ENCODE measurements around the gene DDB1.

Gene DDB1

GRCh38 chr11:61354208-61354607, 21.3 kb upstream of the DDB1 start:
- no peak for DNase-seq

GRCh38 chr11:61353131-61354067, 20.5 kb upstream of the DDB1 start:
- no peak for DNase-seq

DNA sequence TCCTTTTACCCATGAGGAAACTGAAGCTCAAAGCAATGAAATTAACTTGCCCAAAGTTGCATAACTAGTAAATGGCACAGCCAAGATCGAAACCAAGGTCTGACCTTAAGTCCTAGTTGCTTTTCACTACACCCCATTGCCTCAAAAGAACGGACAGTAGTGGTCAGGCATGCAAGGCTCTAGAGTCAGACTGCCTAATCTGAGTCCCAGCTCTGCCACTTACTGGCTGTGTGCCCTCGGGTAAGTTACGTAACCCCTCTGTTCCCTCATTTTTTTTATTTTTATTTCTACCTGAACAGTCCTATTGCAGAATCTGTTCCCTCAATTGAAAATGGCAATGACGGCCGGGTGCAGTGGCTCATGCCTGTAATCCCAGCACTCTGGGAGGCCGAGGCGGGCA, 19.1 kb upstream of the DDB1 start:
- DNase-seq, result no peak

- no peak for DNase-seq
Measured at GRCh38 chr11:61350803-61351202, 17.9 kb upstream of the DDB1 start.

- no peak for DNase-seq
Measured at GRCh38 chr11:61350336-61350735, 17.4 kb upstream of the DDB1 start.

GRCh38 chr11:61349916-61350315, 17.0 kb upstream of the DDB1 start:
- DNase-seq, result no peak

DNA sequence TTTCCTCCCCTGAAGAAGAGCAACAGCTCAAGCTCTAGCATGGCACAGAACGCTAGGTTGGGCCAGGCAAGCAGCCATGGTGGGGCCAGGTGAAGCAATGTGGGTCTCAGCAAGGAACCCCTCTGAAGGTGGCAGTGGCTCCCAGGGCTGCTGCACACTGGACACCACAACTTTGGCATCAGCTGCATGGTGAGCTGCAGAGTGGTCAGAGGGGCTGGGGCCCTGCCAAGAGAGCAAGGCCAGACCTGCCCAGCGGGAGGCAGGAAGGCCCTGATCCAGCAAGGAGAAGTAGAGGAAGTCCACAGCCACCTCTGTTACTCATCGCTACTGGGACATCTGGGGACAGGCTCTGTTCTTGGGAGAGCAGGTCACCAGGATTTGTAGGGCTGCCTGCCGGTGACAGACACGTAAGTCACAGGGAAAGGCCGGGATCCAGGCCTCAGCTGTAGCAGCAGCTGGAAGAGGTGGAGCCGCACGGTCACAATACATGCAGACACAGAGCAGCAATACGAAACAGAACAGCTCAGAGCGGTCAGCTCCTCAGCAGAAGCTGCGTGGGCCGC, 16.4 kb upstream of the DDB1 start:
- DNase-seq, result no peak

DNA sequence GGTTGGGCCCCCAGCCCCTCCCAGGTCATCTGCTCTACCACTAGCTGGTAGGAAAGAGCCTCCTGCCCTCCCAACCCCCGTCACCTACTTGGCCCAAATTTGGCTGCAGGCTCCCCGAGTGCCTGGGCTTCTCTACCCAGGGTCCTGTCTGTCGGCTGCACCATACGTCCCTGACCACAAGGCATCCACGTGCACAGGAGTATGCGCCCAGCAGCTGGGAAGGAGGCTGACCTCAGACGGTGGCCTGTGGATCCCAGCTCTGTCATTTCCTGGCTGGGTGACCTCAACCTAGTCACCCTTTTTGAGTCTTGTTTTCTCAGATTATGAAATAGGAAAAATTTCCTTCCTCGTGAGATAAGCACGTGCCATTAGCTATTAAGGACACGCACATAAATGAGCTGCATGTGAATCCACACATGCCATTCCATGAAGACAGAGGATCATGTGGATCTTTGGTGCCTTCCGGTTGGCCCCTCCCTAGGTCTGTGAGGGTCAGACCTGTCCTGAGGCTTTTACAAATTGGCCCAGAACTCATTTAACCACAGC, 15.1 kb upstream of the DDB1 start:
- no peak for DNase-seq

- no peak for DNase-seq
Measured at GRCh38 chr11:61345954-61346843, 13.3 kb upstream of the DDB1 start.

DNA sequence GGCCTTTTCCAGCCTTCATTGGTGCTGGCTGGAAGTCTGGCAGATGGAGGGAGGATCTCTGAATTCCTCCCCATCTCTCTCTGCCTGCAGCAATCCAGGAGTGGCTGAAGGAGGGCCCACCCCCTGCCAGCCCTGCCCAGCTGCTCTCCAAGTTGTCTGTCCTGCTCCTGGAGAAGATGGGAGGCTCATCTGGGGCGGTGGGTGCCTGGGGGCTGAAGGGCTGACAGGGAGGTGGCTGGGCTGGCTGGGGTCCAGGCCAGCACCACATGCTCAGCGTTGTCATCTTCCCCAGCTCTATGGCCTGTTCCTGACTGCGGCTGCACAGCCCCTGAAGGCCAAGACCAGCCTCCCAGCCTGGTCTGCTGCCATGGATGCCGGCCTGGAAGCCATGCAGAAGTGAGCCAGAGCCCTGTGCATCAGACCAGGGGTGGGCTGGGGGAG, 12.3 kb upstream of the DDB1 start:
- DNase-seq, result no peak

GRCh38 chr11:61343792-61344745, 11.2 kb upstream of the DDB1 start:
- DNase-seq, result no peak

DNA sequence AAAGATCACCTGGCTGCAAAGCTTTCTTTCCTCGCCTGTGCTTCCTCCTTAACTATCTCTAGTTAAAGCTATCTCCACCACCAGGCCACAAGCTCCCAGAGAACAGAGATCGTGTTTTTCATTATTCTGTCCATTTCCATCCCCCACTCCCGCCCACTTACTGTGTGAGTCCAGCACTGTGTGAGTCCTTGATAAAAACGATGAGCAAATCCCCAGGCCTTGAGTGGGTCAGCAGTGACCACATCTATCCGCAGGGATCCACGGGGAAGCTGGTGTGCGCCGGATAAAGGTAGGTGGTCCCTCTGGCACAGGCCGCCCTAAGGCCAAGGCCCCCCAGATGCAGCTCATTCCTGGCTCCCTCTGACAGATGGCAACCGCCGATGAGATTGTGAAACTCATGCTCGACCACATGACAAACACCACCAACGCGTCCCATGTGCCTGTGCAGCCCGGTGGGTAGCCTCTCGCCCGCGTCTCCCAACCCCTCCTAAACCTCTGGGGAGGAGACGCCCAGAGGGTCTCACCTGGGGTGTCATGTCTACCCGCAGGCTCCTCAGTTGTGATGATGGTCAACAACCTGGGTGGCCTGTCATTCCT, 9.4 kb upstream of the DDB1 start:
- no peak for DNase-seq

DNA sequence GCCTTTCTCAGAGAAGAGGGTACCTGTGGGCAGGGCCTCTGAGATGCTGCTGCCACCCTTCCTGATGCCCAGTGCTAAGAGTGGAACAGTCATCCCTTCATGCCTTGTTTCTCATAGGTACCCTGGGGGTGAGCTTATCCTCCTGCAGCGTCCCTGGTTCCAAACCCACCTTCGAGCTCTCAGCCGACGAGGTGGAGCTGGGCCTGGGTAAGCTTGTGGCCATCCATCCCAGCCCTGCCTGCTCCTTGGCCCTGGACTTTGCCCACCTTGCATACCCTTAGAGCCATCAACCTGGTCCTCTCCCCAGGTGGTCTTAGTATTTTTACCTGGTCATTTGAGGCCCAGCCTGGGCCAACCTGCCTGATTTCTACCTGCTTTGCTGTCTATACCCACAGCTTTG, 8.8 kb upstream of the DDB1 start:
- DNase-seq, result no peak

DNA sequence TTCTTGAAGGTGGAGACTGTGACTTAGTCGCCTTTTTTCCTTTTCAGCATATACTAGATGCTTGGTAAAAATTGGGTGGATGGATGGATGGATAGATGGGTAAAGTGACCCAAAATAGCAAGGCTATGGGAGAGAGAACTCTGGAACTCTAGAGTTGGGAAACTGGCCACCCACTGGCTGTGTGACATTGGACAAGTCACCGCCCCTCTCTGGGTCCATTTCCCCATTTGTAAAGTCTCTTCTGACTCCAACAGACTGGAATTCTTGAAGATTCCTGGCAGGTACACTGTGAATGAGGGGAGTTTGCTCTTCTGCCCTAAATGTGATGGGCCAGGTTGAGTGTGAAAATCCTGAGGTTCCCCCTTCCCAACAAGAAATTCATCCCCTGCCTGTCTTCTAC, 8.1 kb upstream of the DDB1 start:
- DNase-seq, result no peak

GRCh38 chr11:61339490-61339878, 6.6 kb upstream of the DDB1 start:
- no peak for DNase-seq

DNA sequence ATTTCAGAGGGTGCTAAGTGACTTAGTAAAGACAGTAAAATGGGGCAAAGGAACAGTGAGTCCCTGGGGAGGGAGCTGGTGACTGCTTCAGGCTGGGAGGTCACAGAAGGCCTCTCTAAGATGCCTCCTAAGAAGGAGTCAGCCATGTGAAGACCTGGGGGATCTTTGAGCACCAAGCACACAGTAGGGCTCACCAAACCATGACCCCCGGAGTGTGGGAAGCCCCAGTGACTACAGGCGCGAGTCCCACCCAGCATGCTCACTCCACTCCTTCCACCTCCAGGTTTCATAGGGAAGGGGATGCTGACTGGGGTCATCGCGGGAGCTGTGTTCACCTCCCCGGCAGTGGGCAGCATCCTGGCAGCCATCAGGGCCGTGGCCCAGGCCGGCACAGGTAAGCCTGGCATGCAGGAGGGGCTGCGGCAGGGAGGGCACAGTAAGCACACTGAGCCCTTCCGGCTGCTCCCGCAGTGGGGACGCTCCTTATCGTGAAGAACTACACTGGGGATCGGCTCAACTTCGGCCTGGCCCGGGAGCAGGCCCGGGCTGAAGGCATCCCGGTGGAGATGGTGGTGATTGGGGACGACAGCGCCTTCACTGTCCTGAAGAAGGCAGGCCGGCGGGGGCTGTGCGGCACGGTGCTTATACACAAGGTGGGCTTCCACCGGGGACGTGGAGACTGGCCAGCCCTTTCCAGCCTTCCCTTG, 6.0 kb upstream of the DDB1 start:
- DNase-seq, result no peak

DNA sequence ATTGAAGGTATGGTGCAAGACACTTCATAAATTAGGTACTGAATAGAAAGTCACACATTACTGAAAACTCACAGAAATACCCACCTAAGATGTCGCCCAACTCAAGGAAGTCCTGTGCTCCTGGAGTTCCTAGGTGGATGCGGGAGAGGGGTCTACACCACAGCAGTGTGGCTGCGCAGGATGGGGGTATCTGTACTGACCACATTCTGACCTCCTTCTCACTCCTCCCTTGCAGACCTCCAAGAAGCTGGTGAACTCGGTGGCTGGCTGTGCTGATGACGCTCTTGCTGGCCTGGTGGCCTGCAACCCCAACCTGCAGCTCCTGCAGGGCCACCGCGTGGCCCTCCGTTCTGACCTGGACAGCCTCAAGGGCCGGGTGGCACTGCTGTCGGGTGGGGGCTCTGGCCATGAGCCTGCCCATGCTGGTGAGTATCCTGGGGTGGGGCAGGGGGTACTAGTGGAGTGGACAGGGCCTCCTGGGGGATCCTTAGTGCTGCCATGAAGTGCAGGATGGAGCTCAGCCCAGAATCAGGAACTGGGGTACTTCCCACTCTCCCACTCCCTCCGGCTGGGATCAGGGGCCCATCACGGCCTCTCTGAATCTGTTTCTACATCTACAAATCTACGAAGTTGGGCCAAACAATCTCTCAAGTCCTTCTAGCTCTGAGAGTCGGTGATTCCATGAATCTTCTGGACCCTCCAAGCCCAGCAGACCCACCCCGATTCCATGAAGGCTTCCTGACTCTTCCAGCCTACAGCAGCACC, 5.0 kb upstream of the DDB1 start:
- DNase-seq, result no peak

DNA sequence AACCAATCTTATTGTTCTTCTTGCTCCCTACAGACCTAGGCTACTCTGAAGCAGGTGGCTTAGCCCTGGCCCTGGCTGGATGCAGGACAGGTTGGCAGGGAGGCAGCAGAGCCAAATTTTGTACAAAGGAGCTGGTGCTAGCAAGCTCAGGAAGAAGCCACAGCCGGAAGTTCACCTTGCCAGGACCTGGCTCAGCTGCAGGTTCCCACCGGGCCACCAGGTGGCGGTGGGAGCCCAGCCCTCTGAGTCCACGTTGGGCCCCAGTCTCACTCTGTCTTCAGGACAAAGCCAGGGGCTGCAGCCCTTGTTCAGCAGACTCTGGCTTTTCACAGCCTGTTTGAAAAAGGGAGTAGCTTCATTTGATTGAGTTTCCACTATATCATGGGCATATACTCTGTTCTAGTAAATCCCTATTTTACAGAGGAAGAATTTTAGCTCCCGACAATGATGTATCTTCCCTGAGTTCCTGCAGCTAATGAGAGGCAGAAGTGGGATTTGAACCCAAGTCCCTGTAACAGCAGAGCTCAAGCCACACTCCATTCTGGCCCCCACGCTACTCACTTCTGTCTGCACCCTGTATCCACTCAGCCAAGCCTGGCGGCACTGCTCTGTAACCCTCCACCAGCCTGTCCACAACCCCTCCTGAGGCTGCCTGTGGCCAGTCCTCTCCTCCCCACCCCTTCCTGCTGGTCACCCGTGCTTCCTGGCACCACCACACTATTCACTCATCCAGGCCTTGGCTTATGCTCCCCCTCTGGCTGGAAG, 3.4 kb upstream of the DDB1 start:
- DNase-seq, result peak; percentile 74

- DNase-seq, result no peak
Measured at GRCh38 chr11:61335355-61335710, 2.4 kb upstream of the DDB1 start.

All from activated CD4-positive, alpha-beta T cell treated with anti-CD3 and anti-CD28 coated beads for 1 hour (primary cell).